MM.1S (cell line): Measurements from ENCODE around the gene CHRD.

Source experiments
- EZH2phosphoT487 ChIP-seq: fragments of 300-600 bp; sonication (generic); IDR thresholded peaks from 2 replicates; pipeline ENCODE4 v1.6.1; 2018; ENCODE audit warnings: antibody characterized with exemption, low read length
- TF ChIP-seq, protein P1 (sequence below): fragments of 300-600 bp; sonication (generic); IDR thresholded peaks from 2 replicates; pipeline ENCODE4 v1.5.1; 2016; ENCODE audit warnings: antibody characterized with exemption, low read length, mixed read lengths

DNA sequence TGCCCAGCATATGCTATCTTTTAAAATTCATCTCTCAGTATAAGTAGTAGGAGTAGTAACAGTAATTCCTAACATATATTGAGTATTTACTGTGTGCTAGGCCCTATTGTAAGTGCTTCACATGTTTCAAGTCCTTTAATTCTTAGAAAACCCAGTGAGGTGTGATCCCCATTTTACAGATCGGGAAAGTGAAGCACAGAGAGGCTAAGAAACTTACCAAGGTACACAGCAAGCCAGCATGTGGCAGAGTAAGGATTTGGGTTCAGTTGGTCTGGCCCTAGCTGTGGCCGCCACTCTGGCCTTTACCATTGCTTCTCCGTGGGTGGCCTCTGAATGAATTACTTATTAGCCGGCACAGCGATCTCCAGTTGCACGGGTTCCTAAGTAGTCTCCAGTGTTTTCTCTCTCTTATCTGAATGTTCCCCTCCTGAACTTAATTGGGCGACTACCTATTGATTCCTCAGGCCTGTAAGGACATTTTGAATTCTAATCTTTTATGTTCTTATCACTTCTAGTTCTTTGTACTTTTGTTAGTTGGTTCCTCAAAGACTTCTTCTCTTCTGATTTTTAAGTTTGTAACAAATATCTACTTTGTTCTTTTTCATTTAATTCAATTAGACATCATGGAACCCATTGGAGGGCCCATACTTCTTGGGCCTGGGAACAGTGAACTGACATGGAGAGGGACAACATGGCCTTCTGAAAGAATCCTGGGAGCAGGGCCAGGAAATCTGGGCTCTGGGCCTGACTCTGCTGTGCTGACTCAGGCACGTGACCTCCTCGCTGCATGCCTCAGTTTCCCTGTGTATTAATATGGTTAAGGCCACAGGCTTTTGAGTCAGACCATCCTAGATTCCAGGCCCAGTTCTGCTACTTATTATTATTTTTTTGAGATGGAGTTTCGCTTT is 30.0 kb upstream of the CHRD start:
- TF ChIP-seq, protein P1, sequence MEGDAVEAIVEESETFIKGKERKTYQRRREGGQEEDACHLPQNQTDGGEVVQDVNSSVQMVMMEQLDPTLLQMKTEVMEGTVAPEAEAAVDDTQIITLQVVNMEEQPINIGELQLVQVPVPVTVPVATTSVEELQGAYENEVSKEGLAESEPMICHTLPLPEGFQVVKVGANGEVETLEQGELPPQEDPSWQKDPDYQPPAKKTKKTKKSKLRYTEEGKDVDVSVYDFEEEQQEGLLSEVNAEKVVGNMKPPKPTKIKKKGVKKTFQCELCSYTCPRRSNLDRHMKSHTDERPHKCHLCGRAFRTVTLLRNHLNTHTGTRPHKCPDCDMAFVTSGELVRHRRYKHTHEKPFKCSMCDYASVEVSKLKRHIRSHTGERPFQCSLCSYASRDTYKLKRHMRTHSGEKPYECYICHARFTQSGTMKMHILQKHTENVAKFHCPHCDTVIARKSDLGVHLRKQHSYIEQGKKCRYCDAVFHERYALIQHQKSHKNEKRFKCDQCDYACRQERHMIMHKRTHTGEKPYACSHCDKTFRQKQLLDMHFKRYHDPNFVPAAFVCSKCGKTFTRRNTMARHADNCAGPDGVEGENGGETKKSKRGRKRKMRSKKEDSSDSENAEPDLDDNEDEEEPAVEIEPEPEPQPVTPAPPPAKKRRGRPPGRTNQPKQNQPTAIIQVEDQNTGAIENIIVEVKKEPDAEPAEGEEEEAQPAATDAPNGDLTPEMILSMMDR: no peak
- no peak for TF ChIP-seq EZH2phosphoT487
